Breast epithelium (tissue), 4 donors: ENCODE results near the gene SPATA25. TPM values are rescaled to one million over a fixed set of nuclear protein-coding genes. Genes with fewer than 3 reads are reported as not detected.

ENCODE experiments used
- DNase-seq, 2 donors: peaks; one replicate each; pipeline ENCODE4 v3.0.0-alpha.2; 2019; ENCODE audit warnings: low spot score in 2 of 2
- H3K27ac ChIP-seq, 2 donors: fragments of 200-600 bp; sonication (generic) in 1 of 2; one replicate each; pipeline ENCODE4 v1.5.1; 2016 to 2019; ENCODE audit warnings: mild to moderate bottlenecking in 1 of 2
- H3K27me3 ChIP-seq, 2 donors: fragments of 200-600 bp; sonication (generic) in 1 of 2; one replicate each; pipeline versions ENCODE4 v1.5.1 to v1.6.0; 2017 to 2019; ENCODE audit warnings: control low read depth in 1 of 2, mild to moderate bottlenecking in 1 of 2
- H3K36me3 ChIP-seq: fragments of 200-600 bp; one replicate; pipeline ENCODE4 v1.5.1; 2019
- H3K4me1 ChIP-seq, 2 donors: fragments of 200-600 bp; sonication (generic); one replicate each; pipeline ENCODE4 v1.5.1; 2016 to 2019; ENCODE audit warnings: control low read depth in 1 of 2
- H3K4me3 ChIP-seq, 3 donors: fragments of 200-600 bp; sonication (generic); 1 replicate in 2 of 3; 2 replicates in 1 of 3; pipeline ENCODE4 v1.5.1; 2016 to 2019; ENCODE audit warnings: mild to moderate bottlenecking in 3 of 3, moderate library complexity in 2 of 3
- H3K9me3 ChIP-seq, 2 donors: fragments of 200-600 bp; sonication (generic) in 1 of 2; one replicate each; pipeline ENCODE4 v1.5.1; 2016 to 2019; ENCODE audit warnings: control low read depth in 1 of 2
- POLR2A ChIP-seq: fragments of 450-650 bp; IDR thresholded peaks from one replicate; pipeline ENCODE4 v1.6.1; 2016; ENCODE audit warnings: antibody characterized with exemption, mild to moderate bottlenecking, moderate library complexity
- POLR2AphosphoS5 ChIP-seq, 3 donors: sonication (generic); formaldehyde crosslinking; IDR thresholded peaks; one replicate each; pipeline ENCODE4 v1.6.1; 2017; ENCODE audit warnings: antibody characterized with exemption in 3 of 3
- intact Hi-C: fragments of 100-400 bp; cut with DNase I; formaldehyde crosslinking; loops from one replicate; pipeline ENCODE4 v1.15.1; 2023; ENCODE audit warnings: low total_unique reads
- total RNA-seq, 3 donors: library from RNA; depleted of rRNA; stranded (reverse); fragments of >200 nt; gene quantifications; one replicate each; pipeline ENCODE4 v1.1.0, GENCODE V29; 2016
- TF ChIP-seq, protein P1 (sequence below), 3 donors: fragments of 450-650 bp; IDR thresholded peaks; one replicate each; pipeline ENCODE4 v1.5.1; 2016 to 2017; ENCODE audit warnings: antibody characterized with exemption in 3 of 3, mild to moderate bottlenecking in 3 of 3, moderate library complexity in 3 of 3

SPATA25 gene
- total RNA-seq, 3 donors from 2014 or later, result 3.4 to 3.9 (median 3.7) TPM

DNA sequence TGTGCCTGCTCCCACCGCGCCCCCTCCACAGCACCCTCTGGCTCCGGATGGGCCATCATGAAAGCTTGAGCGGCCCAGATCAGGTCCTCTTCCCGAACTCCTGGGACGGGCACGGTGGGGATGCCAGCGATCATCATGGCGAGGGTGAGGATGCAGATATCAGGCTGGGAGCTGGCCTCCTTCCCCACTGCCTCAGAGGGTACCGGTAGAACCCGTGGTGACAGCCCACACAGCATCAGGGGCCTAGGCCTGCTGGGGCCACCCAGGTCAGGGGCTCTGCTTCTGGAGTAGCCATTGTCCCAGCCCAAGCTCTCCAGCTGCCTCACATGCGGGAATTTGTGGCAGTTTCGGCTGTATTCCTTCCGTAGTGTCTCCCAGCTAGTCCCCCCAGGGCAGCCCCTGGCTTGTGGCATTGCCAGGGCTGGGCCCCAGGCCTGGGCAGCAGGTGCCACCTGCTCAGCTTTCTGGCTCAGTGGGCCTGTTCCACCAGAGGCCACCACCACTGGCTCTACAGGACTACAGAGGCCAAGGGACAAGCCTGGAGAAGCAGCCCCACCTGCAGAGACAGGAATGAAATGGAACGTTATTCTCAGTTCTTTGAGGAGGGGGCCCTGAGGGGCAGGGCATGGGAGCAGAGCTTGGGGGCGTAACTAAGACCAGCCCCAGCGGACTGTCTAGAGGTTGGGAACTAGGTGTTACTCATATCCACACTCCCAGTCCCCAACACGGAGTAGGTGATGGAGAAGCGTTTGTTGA, 654 bp downstream of the SPATA25 start:
- no peak for DNase-seq
- intact Hi-C loops, result no loop called here
- peaks cover 4 to 6% of the 10 kb centered on the region in 2 donors for H3K4me1 ChIP-seq

DNA sequence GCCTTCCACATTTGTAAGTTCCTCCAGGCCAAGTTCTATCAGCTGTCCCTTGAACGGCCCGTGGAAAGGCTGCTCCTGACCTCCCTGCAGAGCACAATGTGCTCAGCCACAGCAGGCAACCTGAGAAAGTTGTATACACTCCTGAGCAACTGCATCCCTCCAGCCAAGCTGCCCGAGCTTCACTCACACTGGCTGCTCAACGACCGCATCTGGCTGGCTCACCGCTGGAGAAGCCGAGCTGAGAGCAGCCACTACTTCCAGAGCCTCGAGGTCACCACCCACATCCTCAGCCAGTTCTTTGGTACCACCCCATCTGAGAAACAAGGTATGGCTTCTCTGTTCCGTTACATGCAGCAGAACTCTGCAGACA, 4.3 kb downstream of the SPATA25 start:
- Histone ChIP-seq H3K4me1 (peaks cover 0 to 6% of the 10 kb centered on the region in 2 donors), H3K36me3 (no peaks in the 10 kb centered on the region), H3K9me3 (no peaks in the 10 kb centered on the region), H3K27me3 (no peaks in the 10 kb centered on the region), H3K27ac (no peak overlapping the region), H3K4me3 (no peak overlapping the region)
- no peak for DNase-seq
- TF ChIP-seq POLR2A (no peak), POLR2AphosphoS5 (IDR thresholded peaks at IDR 0.05) (no peak)
- TF ChIP-seq, protein P1, sequence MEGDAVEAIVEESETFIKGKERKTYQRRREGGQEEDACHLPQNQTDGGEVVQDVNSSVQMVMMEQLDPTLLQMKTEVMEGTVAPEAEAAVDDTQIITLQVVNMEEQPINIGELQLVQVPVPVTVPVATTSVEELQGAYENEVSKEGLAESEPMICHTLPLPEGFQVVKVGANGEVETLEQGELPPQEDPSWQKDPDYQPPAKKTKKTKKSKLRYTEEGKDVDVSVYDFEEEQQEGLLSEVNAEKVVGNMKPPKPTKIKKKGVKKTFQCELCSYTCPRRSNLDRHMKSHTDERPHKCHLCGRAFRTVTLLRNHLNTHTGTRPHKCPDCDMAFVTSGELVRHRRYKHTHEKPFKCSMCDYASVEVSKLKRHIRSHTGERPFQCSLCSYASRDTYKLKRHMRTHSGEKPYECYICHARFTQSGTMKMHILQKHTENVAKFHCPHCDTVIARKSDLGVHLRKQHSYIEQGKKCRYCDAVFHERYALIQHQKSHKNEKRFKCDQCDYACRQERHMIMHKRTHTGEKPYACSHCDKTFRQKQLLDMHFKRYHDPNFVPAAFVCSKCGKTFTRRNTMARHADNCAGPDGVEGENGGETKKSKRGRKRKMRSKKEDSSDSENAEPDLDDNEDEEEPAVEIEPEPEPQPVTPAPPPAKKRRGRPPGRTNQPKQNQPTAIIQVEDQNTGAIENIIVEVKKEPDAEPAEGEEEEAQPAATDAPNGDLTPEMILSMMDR (IDR thresholded peaks at IDR 0.05), result no peak
- intact Hi-C loops, result no loop called here

More for the DNA sequence above, 654 bp downstream of the SPATA25 start:
- Histone ChIP-seq H3K9me3 (no peaks in the 10 kb centered on the region), H3K27me3 (no peaks in the 10 kb centered on the region), H3K4me3 (no peak overlapping the region), H3K27ac (no peak overlapping the region), H3K36me3 (no peaks in the 10 kb centered on the region)
- TF ChIP-seq, protein P1 (IDR thresholded peaks at IDR 0.05), result no peak

DNA sequence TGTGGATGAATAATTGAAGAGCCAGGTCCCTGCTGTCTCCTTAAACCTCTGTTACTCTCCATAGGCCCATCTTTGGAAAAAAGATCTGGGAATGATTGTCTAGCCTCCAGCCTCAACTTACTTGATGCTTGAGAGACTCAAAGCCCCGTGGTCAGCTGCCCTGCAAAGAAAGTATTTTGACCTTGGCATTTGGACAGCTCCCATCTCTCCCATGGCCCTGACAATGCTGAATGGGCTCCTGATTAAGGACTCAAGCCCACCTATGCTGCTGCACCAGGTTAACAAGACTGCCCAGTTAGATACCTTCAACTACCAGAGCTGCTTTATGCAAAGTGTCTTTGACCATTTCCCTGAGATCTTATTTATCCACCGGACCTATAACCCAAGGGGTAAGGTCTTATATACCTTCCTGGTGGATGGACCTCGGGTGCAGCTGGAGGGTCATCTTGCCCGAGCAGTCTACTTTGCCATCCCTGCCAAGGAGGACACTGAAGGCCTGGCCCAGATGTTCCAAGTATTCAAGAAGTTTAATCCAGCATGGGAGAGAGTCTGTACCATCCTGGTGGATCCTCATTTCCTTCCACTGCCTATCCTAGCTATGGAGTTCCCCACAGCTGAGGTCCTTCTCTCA, 4.8 kb downstream of the SPATA25 start:
- H3K4me1 ChIP-seq, result peaks cover 0 to 6% of the 10 kb centered on the region in 2 donors
- H3K9me3 ChIP-seq, result no peaks in the 10 kb centered on the region
- intact Hi-C loops, result no loop called here
- TF ChIP-seq, protein P1 (IDR thresholded peaks at IDR 0.05), result no peak
- TF ChIP-seq POLR2AphosphoS5 (IDR thresholded peaks at IDR 0.05) (no peak), POLR2A (no peak)
- no peaks in the 10 kb centered on the region for H3K27me3 ChIP-seq
- H3K4me3 ChIP-seq, result no peak overlapping the region
- DNase-seq, result no peak
- H3K27ac ChIP-seq, result no peak overlapping the region
- no peaks in the 10 kb centered on the region for H3K36me3 ChIP-seq

DNA sequence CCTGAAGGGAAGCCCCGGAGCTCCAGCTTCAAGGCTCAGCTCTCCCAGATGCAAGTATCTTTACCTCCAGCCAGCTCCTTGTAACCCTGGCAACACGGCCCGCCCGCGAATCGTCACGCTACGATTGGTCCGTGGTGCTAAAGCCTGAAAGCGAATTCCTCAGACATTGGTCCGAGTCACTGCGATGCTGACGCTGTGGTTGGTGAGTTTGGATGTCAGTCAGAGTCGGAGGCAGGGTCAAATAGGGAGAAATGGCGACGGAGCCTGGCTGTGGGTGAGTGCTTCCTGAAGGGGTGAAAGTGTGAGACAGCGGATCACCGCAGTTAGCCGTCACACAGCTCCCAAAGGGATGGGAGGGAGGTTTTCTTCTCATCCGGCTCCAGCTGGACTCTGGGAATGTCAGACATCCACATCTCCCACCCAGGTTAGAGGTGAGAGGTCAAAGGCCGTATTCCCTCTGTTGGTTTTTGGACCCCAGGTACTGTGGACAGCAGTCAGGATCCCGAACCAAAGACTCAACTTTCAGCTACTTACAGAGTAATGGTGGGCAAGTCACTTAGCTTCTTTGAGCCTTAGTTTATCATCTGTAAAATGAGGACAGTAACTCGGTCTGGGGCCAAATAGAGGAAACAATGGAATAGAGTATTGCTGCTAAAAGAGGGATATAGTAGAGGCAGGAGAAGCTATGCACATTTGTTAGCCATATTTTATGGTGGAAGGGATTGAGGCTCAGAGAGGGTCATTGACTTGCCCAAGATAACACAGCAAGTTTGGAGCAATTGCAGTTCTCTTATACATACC, 6.2 kb downstream of the SPATA25 start, which contains the start of gene ZSWIM1:
TSS of gene ZSWIM1 (plus strand) at position 240 of the 801 bp plus-strand sequence. CDS start 1,366 bp downstream, outside the sequence.
- Histone ChIP-seq H3K9me3 (no peaks in the 10 kb centered on the region), H3K27me3 (no peaks in the 10 kb centered on the region), H3K4me3 (peak within 1 kb of the TSS; percentile 50 to 82 (median 65)), H3K36me3 (no peaks in the 10 kb centered on the region), H3K27ac (peak within 1 kb of the TSS; percentile 89 to 95), H3K4me1 (peaks cover 0 to 6% of the 10 kb centered on the region in 2 donors)
- DNase-seq, result peak; percentile 99
- intact Hi-C loops, result no loop called here
- peak; percentile 64 for TF ChIP-seq POLR2A
- TF ChIP-seq POLR2AphosphoS5 (IDR thresholded peaks at IDR 0.05), result peak; percentile 64 to 92 (median 81)
- TF ChIP-seq, protein P1 (IDR thresholded peaks at IDR 0.05), result no peak
